Body of pancreas (tissue), 2 donors: ENCODE results near the gene OR8H1. TPM values are rescaled to one million over a fixed set of nuclear protein-coding genes. Genes with fewer than 3 reads are reported as not detected.

Experiments
- total RNA-seq, 2 donors: library from RNA; depleted of rRNA; stranded (reverse); fragments of >200 nt; gene quantifications; one replicate each; pipeline ENCODE4 v1.1.0, GENCODE V29; 2016

OR8H1 gene
- total RNA-seq, 2 donors from 2014 or later = not detected

Other genes starting within 250 kb of the OR8H1 start
- gene OR8I2, start 198.9 kb downstream of the OR8H1 start, total RNA-seq = not detected
- not detected for gene OR8H2, start 188.6 kb downstream of the OR8H1 start, total RNA-seq
- gene OR8H3, start 169.9 kb downstream of the OR8H1 start, total RNA-seq = not detected
- gene OR8J3, start 152.1 kb downstream of the OR8H1 start, total RNA-seq = not detected
- not detected for gene OR8K5, start 131.9 kb downstream of the OR8H1 start, total RNA-seq
- not detected for gene OR5J2, start 115.6 kb downstream of the OR8H1 start, total RNA-seq
- gene OR5T2, start 58.0 kb downstream of the OR8H1 start, total RNA-seq = not detected
- not detected for gene OR5T3, start 40.0 kb downstream of the OR8H1 start, total RNA-seq
- gene OR5T1, start 18.1 kb downstream of the OR8H1 start, total RNA-seq = not detected
- gene OR8K3, start 22.9 kb upstream of the OR8H1 start, total RNA-seq = not detected
- gene OR8K1, start 53.8 kb upstream of the OR8H1 start, total RNA-seq = not detected
- not detected for gene OR8J1, start 62.0 kb upstream of the OR8H1 start, total RNA-seq
- not detected for gene OR8U1, start 83.4 kb upstream of the OR8H1 start, total RNA-seq
- not detected for gene OR5AL1, start 120.4 kb upstream of the OR8H1 start, total RNA-seq
- gene OR5M3, start 181.1 kb upstream of the OR8H1 start, total RNA-seq = not detected
- gene OR5M8, start 199.1 kb upstream of the OR8H1 start, total RNA-seq = not detected